WTC11 (cell line): ENCODE measurements around the gene SLC44A3. TPM values are rescaled to one million over a fixed set of nuclear protein-coding genes. Genes with fewer than 3 reads are reported as not detected.

Experiments
- ATAC-seq: fragments of 200-7000 bp; cut with Tn5 transposase; 2 replicates; pipeline ENCODE4 v1.10.0; 2021; ENCODE audit warnings: mild to moderate bottlenecking, moderate library complexity
- CTCF ChIA-PET: fragments of 300-600 bp; sonication (Branson Sonifier 250); formaldehyde crosslinking; loops from one replicate; lab custom pipeline; 2021; ENCODE audit warnings: antibody characterized with exemption; lab: Charles Lee
- POLR2A ChIA-PET: fragments of 350-600 bp; sonication (Branson Sonifier 250); formaldehyde crosslinking; loops from one replicate; lab custom pipeline; 2021; ENCODE audit warnings: antibody characterized with exemption; lab: Charles Lee
- DNase-seq: peaks from one replicate; pipeline ENCODE4 v3.0.0; 2021; ENCODE audit warnings: low spot score
- H3K27ac Mint-ChIP-seq: 2 replicates; pipeline ENCODE4 v1.8.0; 2021; ENCODE audit warnings: mixed read lengths
- H3K27me3 Mint-ChIP-seq: 2 replicates; pipeline ENCODE4 v1.8.0; 2021; ENCODE audit warnings: low read depth, mild to moderate bottlenecking, moderate library complexity, mixed read lengths
- H3K36me3 Mint-ChIP-seq: 2 replicates; pipeline ENCODE4 v1.8.0; 2021; ENCODE audit warnings: mixed read lengths
- H3K4me1 Mint-ChIP-seq: 2 replicates; pipeline ENCODE4 v1.8.0; 2022; ENCODE audit warnings: mixed read lengths
- H3K4me3 Mint-ChIP-seq: 2 replicates; pipeline ENCODE4 v1.8.0; 2021; ENCODE audit warnings: mild to moderate bottlenecking, moderate library complexity, mixed read lengths
- H3K9me3 Mint-ChIP-seq: 2 replicates; pipeline ENCODE4 v1.8.0; 2021; ENCODE audit warnings: mixed read lengths
- ATF2 ChIP-seq: sonication (generic); formaldehyde crosslinking; IDR thresholded peaks from 2 replicates; pipeline ENCODE4 v1.8.1; 2022; ENCODE audit warnings: low read depth, missing genetic modification reagents, borderline replicate concordance
- CBFB ChIP-seq: sonication (generic); formaldehyde crosslinking; IDR thresholded peaks from 2 replicates; pipeline ENCODE4 v1.8.1; 2022; ENCODE audit warnings: mild to moderate bottlenecking, low read depth, missing genetic modification reagents
- CREM ChIP-seq: sonication (generic); formaldehyde crosslinking; IDR thresholded peaks from 2 replicates; pipeline ENCODE4 v1.8.1; 2022; ENCODE audit warnings: mild to moderate bottlenecking, missing genetic modification reagents, moderate library complexity
- ESRRA ChIP-seq: sonication (generic); formaldehyde crosslinking; IDR thresholded peaks from 2 replicates; pipeline ENCODE4 v1.8.1; 2022; ENCODE audit warnings: mild to moderate bottlenecking, missing genetic modification reagents, borderline replicate concordance
- GRHL2 ChIP-seq: fragments of 250-450 bp; sonication (Bioruptor Pico); IDR thresholded peaks from 2 replicates; pipeline ENCODE4 v1.8.0; 2022; ENCODE audit warnings: mild to moderate bottlenecking, moderate library complexity; ENCODE audit not compliant: insufficient replicate concordance, severe bottlenecking
- GTF2I ChIP-seq: fragments of 250-450 bp; sonication (Bioruptor Pico); conservative IDR thresholded peaks from 2 replicates; pipeline ENCODE4 v1.4.0; 2021; ENCODE audit warnings: mild to moderate bottlenecking
- KAT7 ChIP-seq: sonication (generic); formaldehyde crosslinking; IDR thresholded peaks from 2 replicates; pipeline ENCODE4 v1.8.1; 2023; ENCODE audit warnings: missing genetic modification reagents, mild to moderate bottlenecking, borderline replicate concordance
- MXD4 ChIP-seq: fragments of 250-450 bp; sonication (Bioruptor Pico); IDR thresholded peaks from 2 replicates; pipeline ENCODE4 v1.8.0; 2021; ENCODE audit warnings: mild to moderate bottlenecking, moderate library complexity, borderline replicate concordance
- OVOL2 ChIP-seq: fragments of 250-450 bp; sonication (Bioruptor Pico); IDR thresholded peaks from 2 replicates; pipeline ENCODE4 v1.9.0; 2021; ENCODE audit warnings: mild to moderate bottlenecking, borderline replicate concordance
- SMAD3 ChIP-seq: sonication (generic); formaldehyde crosslinking; IDR thresholded peaks from 2 replicates; pipeline ENCODE4 v1.8.0; 2022; ENCODE audit warnings: missing genetic modification reagents, mild to moderate bottlenecking, borderline replicate concordance
- SOX15 ChIP-seq: fragments of 250-450 bp; sonication (Bioruptor Pico); IDR thresholded peaks from 2 replicates; pipeline ENCODE4 v1.9.0; 2021; ENCODE audit warnings: mild to moderate bottlenecking
- TEAD1 ChIP-seq: sonication (generic); formaldehyde crosslinking; IDR thresholded peaks from 2 replicates; pipeline ENCODE4 v1.8.0; 2022; ENCODE audit warnings: mild to moderate bottlenecking, missing genetic modification reagents
- TEAD4 ChIP-seq: sonication (generic); formaldehyde crosslinking; IDR thresholded peaks from 2 replicates; pipeline ENCODE4 v1.8.0; 2022; ENCODE audit warnings: mild to moderate bottlenecking, missing genetic modification reagents
- ZBTB43 ChIP-seq: sonication (generic); formaldehyde crosslinking; IDR thresholded peaks from 2 replicates; pipeline ENCODE4 v1.8.1; 2023; ENCODE audit warnings: mild to moderate bottlenecking, missing genetic modification reagents
- ZNF121 ChIP-seq: sonication (generic); formaldehyde crosslinking; IDR thresholded peaks from 2 replicates; pipeline ENCODE4 v1.8.0; 2023; ENCODE audit warnings: missing genetic modification reagents
- total RNA-seq: library from RNA; stranded (reverse); gene quantifications from 3 replicates; pipeline ENCODE4 v1.2.3, GENCODE V29; 2021
- TF ChIP-seq, protein P1 (sequence below): sonication (generic); formaldehyde crosslinking; IDR thresholded peaks from 2 replicates; pipeline ENCODE4 v1.8.0; 2022; ENCODE audit warnings: mild to moderate bottlenecking, missing genetic modification reagents
- TF ChIP-seq, protein P2 (sequence below): sonication (generic); formaldehyde crosslinking; IDR thresholded peaks from 2 replicates; pipeline ENCODE4 v1.8.0; 2023; ENCODE audit warnings: mild to moderate bottlenecking, missing genetic modification reagents
- TF ChIP-seq, protein P3 (sequence below): fragments of 250-450 bp; sonication (Bioruptor Pico); IDR thresholded peaks from 2 replicates; pipeline ENCODE4 v2.1.2; 2022; ENCODE audit warnings: mild to moderate bottlenecking, moderate library complexity
- TF ChIP-seq, protein P4 (sequence below): fragments of 250-450 bp; sonication (Bioruptor Pico); IDR thresholded peaks from 2 replicates; pipeline ENCODE4 v1.9.0; 2021; ENCODE audit warnings: moderate library complexity, mild to moderate bottlenecking, inconsistent platforms, borderline replicate concordance

SLC44A3 gene
- total RNA-seq, 1 experiment from 2014 or later = 4.7 TPM

GRCh38 chr1:94864821-94865220, 44.7 kb downstream of the SLC44A3 start:
- no peaks in the 10 kb centered on the region for H3K36me3 Mint-ChIP-seq
- peak overlapping the region; percentile 25 for H3K4me3 Mint-ChIP-seq
- peak overlapping the region; percentile 92 for H3K27ac Mint-ChIP-seq
- TF ChIP-seq, protein P1, sequence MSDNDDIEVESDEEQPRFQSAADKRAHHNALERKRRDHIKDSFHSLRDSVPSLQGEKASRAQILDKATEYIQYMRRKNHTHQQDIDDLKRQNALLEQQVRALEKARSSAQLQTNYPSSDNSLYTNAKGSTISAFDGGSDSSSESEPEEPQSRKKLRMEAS (CRISPR knock-in tag) = no peak
- 0 out of 2 replicates have a peak, but pooled peaks have one; percentile 22 for TF ChIP-seq CREM (CRISPR knock-in tag)
- TF ChIP-seq, protein P2, sequence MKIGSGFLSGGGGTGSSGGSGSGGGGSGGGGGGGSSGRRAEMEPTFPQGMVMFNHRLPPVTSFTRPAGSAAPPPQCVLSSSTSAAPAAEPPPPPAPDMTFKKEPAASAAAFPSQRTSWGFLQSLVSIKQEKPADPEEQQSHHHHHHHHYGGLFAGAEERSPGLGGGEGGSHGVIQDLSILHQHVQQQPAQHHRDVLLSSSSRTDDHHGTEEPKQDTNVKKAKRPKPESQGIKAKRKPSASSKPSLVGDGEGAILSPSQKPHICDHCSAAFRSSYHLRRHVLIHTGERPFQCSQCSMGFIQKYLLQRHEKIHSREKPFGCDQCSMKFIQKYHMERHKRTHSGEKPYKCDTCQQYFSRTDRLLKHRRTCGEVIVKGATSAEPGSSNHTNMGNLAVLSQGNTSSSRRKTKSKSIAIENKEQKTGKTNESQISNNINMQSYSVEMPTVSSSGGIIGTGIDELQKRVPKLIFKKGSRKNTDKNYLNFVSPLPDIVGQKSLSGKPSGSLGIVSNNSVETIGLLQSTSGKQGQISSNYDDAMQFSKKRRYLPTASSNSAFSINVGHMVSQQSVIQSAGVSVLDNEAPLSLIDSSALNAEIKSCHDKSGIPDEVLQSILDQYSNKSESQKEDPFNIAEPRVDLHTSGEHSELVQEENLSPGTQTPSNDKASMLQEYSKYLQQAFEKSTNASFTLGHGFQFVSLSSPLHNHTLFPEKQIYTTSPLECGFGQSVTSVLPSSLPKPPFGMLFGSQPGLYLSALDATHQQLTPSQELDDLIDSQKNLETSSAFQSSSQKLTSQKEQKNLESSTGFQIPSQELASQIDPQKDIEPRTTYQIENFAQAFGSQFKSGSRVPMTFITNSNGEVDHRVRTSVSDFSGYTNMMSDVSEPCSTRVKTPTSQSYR (CRISPR knock-in tag) = no peak
- no peak; the same call in 1 of the 2 replicates for ATAC-seq
- H3K27me3 Mint-ChIP-seq = no peaks in the 10 kb centered on the region
- no peak for DNase-seq
- no peaks in the 10 kb centered on the region for H3K9me3 Mint-ChIP-seq
- POLR2A ChIA-PET = no interaction called here
- H3K4me1 Mint-ChIP-seq = peaks cover 65% of the 10 kb centered on the region
- CTCF ChIA-PET = interaction anchor here (1.5 to 5.2 kb wide), 3 partner anchors 10 to 369 kb away, joined by 7 to 42 read pairs (median 10); partner anchors contain the start of gene RWDD3

- H3K4me1 Mint-ChIP-seq = peaks cover 65% of the 10 kb centered on the region
These were observed 45.2 kb downstream of the SLC44A3 start for GRCh38 chr1:94865360-94865759.

DNA sequence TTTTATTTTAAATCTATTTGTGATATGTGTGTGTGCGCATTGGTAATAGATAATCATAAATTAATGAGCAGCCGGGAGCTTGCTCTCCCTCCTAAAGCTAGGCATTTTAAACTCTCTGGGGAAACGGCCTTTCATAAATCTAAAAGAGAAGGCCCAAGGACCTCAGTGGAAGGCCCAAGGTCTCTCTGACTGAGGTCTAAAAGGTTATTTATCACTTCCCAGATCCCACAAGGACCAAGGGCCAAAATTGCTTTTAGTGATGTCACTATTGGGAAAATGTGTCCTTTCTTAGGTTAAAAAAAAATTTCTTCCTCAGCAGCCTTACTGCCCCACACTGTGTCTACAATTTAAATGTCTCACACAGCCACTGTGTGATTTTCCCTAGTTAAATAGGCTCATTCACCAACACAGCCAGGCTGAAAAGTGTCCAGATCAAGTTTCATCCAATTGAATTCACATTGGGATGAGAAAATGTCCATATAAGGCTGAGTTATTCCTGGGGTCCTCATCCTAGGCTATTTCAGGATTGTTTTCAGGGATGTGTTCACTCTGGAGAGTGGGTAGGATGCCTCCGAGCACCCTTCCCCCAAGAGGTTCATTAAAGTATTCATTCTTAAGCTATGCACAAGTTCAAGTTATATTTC, 46.1 kb downstream of the SLC44A3 start:
- no peak for DNase-seq
- ChIA-PET POLR2A (no interaction called here), CTCF (interaction anchor here (5.2 kb wide), 1 partner anchor 12 kb away, joined by 42 read pairs; no protein-coding TSS in a partner anchor)
- H3K36me3 Mint-ChIP-seq = no peaks in the 10 kb centered on the region
- H3K4me3 Mint-ChIP-seq = no peak overlapping the region
- peaks cover 65% of the 10 kb centered on the region for H3K4me1 Mint-ChIP-seq
- no peak for TF ChIP-seq SOX15 (CRISPR knock-in tag)
- no peak for TF ChIP-seq KAT7 (CRISPR knock-in tag)
- no peak for TF ChIP-seq OVOL2
- no peak for TF ChIP-seq CBFB (CRISPR knock-in tag)
- TF ChIP-seq MXD4 (CRISPR knock-in tag) = no peak
- no peak for TF ChIP-seq ZNF121 (CRISPR knock-in tag)
- TF ChIP-seq, protein P3, sequence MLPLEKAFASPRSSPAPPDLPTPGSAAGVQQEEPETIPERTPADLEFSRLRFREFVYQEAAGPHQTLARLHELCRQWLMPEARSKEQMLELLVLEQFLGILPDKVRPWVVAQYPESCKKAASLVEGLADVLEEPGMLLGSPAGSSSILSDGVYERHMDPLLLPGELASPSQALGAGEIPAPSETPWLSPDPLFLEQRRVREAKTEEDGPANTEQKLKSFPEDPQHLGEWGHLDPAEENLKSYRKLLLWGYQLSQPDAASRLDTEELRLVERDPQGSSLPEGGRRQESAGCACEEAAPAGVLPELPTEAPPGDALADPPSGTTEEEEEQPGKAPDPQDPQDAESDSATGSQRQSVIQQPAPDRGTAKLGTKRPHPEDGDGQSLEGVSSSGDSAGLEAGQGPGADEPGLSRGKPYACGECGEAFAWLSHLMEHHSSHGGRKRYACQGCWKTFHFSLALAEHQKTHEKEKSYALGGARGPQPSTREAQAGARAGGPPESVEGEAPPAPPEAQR (CRISPR knock-in tag) = no peak
- TF ChIP-seq ZBTB43 (CRISPR knock-in tag) = no peak
- no peak for TF ChIP-seq TEAD4 (CRISPR knock-in tag)
- H3K27ac Mint-ChIP-seq = peak overlapping the region; percentile 87
- no peaks in the 10 kb centered on the region for H3K9me3 Mint-ChIP-seq
- peak; percentile 29 for ATAC-seq
- no peaks in the 10 kb centered on the region for H3K27me3 Mint-ChIP-seq

More at GRCh38 chr1:94865360-94865759, 45.2 kb downstream of the SLC44A3 start:
- ChIA-PET CTCF (interaction anchor here (1.9 to 5.2 kb wide), 2 partner anchors 11 to 178 kb away, joined by 10 to 42 read pairs; no protein-coding TSS in a partner anchor), POLR2A (no interaction called here)
- DNase-seq = no peak
- Mint-ChIP-seq H3K27ac (peak overlapping the region; percentile 92), H3K4me3 (peak overlapping the region; percentile 25; the same call in 1 of the 2 replicates), H3K36me3 (no peaks in the 10 kb centered on the region), H3K9me3 (no peaks in the 10 kb centered on the region), H3K27me3 (no peaks in the 10 kb centered on the region)
- no peak for ATAC-seq
- TF ChIP-seq ATF2 (CRISPR knock-in tag) (no peak), ESRRA (CRISPR knock-in tag) (no peak), GTF2I (CRISPR knock-in tag) (no peak), SMAD3 (CRISPR knock-in tag) (no peak), TEAD1 (CRISPR knock-in tag) (no peak), SOX15 (CRISPR knock-in tag) (no peak), GRHL2 (CRISPR knock-in tag) (no peak)
- TF ChIP-seq, protein P3 (CRISPR knock-in tag) = no peak
- TF ChIP-seq, protein P4, sequence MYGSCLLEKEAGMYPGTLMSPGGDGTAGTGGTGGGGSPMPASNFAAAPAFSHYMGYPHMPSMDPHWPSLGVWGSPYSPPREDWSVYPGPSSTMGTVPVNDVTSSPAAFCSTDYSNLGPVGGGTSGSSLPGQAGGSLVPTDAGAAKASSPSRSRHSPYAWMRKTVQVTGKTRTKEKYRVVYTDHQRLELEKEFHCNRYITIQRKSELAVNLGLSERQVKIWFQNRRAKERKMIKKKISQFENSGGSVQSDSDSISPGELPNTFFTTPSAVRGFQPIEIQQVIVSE (CRISPR knock-in tag) = no peak
